HL-60/S4 treated with phorbol 12-myristate 13-acetate at 8.2 ng/mL for 4 days and 3 days (cell line): ENCODE results near the gene NAT16.

ENCODE experiments used
- in situ Hi-C: fragments of 300-500 bp; cut with MboI; formaldehyde crosslinking; loops from 2 replicates; pipeline ENCODE4 v1.15.0; 2022; ENCODE audit warnings: low sequenced_read_pairs

Gene NAT16

GRCh38 chr7:101172005-101172853 lies 7.9 kb downstream of the NAT16 start:
- in situ Hi-C loops = no loop called here

- in situ Hi-C loops = no loop called here
Measured at GRCh38 chr7:101171442-101171837, 8.7 kb downstream of the NAT16 start.

- in situ Hi-C loops = no loop called here
Measured at GRCh38 chr7:101170617-101171441, 9.3 kb downstream of the NAT16 start.

- in situ Hi-C loops = no loop called here
Measured at GRCh38 chr7:101169838-101170551, 10.1 kb downstream of the NAT16 start.

GRCh38 chr7:101169110-101169837 lies 10.8 kb downstream of the NAT16 start:
- in situ Hi-C loops = no loop called here

- in situ Hi-C loops = no loop called here
Measured at GRCh38 chr7:101168412-101169049, 11.6 kb downstream of the NAT16 start.

- in situ Hi-C loops = no loop called here
Measured at GRCh38 chr7:101167645-101168411, 12.3 kb downstream of the NAT16 start.

GRCh38 chr7:101166909-101167644 lies 13.0 kb downstream of the NAT16 start:
- in situ Hi-C loops = no loop called here

GRCh38 chr7:101166648-101166908 lies 13.5 kb downstream of the NAT16 start:
- in situ Hi-C loops = no loop called here

GRCh38 chr7:101165958-101166647 lies 14.0 kb downstream of the NAT16 start:
- in situ Hi-C loops = no loop called here

GRCh38 chr7:101165075-101165957 lies 14.8 kb downstream of the NAT16 start, which contains the start of gene VGF:
VGF (minus strand) TSS chr7:101165569; CDS start chr7:101164843, 726 bp downstream.
- in situ Hi-C loops = no loop called here

- in situ Hi-C loops = no loop called here
Measured at GRCh38 chr7:101164071-101164840, 15.8 kb downstream of the NAT16 start.

- in situ Hi-C loops = no loop called here
Measured at GRCh38 chr7:101163279-101164070, 16.6 kb downstream of the NAT16 start.

- in situ Hi-C loops = no loop called here
Measured at GRCh38 chr7:101162551-101163278, 17.4 kb downstream of the NAT16 start.
